Choroid plexus epithelial cell (primary cell): ENCODE results near the gene ZC3H14.

Experiments
- DNase-seq: peaks from one replicate; pipeline ENCODE4 v3.0.0-alpha.2; 2010; ENCODE audit warnings: low read depth
- H3K4me3 ChIP-seq: 2 replicates; pipeline ENCODE4 v1.5.1; 2011; ENCODE audit warnings: low read depth, mild to moderate bottlenecking, control low read depth, low read length, moderate library complexity
- TF ChIP-seq, protein P1 (sequence below): conservative IDR thresholded peaks from 2 replicates; pipeline ENCODE4 v1.5.1; 2011; ENCODE audit warnings: low read depth, mild to moderate bottlenecking, control low read depth, inconsistent platforms, low read length, moderate library complexity

The ZC3H14 gene, protein sequence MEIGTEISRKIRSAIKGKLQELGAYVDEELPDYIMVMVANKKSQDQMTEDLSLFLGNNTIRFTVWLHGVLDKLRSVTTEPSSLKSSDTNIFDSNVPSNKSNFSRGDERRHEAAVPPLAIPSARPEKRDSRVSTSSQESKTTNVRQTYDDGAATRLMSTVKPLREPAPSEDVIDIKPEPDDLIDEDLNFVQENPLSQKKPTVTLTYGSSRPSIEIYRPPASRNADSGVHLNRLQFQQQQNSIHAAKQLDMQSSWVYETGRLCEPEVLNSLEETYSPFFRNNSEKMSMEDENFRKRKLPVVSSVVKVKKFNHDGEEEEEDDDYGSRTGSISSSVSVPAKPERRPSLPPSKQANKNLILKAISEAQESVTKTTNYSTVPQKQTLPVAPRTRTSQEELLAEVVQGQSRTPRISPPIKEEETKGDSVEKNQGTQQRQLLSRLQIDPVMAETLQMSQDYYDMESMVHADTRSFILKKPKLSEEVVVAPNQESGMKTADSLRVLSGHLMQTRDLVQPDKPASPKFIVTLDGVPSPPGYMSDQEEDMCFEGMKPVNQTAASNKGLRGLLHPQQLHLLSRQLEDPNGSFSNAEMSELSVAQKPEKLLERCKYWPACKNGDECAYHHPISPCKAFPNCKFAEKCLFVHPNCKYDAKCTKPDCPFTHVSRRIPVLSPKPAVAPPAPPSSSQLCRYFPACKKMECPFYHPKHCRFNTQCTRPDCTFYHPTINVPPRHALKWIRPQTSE

DNA sequence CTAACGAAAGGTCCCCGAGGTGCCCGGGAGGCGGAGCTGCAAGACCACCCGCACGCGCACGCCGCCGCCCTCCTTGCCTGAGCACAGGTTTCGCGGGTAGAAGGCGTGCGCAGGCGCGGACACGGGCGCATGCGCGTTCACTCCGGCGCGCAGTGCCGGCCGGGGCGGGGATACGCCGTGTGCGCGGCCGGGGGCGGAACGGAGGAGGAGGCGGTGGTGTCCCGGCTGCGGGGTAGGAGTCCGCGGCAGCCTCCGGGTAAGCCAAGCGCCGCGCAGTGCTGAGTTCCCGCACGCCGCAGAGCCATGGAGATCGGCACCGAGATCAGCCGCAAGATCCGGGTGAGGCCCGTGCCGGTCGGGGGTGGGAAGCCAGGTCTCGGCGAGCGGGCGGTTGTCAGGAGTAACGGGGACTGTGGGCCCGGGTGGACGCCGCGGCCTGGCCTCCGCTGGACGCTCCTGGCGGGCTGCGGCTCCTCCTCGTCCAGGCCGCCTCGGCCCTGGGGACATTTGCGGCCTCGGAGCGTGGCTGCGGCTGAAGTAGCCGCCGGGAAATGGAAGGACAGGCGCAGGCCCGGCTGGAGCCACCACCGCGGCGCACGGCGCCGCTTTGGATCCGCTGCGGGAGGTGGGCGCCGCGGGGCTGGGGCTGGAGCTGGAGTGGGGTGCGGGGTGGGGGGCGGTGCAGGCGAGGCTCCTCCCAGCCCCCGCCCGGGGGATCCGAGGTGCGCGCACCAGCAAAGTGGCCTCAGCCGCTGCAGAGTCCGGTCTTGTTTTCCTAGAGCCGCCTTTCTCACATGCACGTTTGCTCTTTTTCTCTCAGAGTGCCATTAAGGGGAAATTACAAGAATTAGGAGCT is at the start of gene ZC3H14:
TSS of gene ZC3H14 (plus strand) at position 207 of the 856 bp plus-strand sequence. CDS start at position 304, 97 bp downstream.
- DNase-seq: peak; percentile 88
- TF ChIP-seq, protein P1, sequence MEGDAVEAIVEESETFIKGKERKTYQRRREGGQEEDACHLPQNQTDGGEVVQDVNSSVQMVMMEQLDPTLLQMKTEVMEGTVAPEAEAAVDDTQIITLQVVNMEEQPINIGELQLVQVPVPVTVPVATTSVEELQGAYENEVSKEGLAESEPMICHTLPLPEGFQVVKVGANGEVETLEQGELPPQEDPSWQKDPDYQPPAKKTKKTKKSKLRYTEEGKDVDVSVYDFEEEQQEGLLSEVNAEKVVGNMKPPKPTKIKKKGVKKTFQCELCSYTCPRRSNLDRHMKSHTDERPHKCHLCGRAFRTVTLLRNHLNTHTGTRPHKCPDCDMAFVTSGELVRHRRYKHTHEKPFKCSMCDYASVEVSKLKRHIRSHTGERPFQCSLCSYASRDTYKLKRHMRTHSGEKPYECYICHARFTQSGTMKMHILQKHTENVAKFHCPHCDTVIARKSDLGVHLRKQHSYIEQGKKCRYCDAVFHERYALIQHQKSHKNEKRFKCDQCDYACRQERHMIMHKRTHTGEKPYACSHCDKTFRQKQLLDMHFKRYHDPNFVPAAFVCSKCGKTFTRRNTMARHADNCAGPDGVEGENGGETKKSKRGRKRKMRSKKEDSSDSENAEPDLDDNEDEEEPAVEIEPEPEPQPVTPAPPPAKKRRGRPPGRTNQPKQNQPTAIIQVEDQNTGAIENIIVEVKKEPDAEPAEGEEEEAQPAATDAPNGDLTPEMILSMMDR: no peak
- H3K4me3 ChIP-seq: peak within 1 kb of the TSS; percentile 98

DNA sequence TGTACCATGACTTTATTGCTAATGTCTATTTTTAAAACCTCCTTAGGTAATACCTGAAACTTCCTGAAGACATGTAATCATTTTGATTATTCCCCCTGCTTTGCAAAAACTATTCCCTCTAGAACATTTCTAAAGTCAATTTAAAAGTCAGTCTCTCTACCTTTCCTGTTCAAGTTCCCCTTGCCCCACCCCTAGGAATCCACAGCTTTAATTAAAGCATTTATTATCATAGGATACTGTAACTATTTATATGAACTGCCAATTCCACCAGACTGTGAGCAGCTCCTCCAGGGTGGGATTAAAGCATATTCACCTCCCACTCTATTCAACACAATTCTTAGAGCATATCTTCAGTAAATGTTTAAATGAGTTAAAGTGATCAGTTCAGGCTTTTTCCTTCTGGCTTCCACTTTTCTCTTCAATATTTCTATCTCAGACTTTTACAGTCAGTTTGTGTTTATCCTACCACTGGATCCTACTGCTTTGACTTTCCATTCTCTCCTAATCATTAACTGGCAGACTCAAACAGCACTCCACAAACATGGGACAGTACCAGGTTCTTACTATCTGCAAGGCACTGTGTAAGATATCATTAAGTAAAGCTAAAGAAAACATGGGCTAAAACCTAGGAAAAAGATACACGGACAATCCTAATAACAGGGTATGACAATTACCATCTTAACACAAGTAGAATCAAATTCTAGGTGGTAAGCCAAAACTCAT is 47.2 kb upstream of the ZC3H14 start:
- DNase-seq: no peak
- TF ChIP-seq, protein P1: no peak
- no peak overlapping the region for H3K4me3 ChIP-seq

DNA sequence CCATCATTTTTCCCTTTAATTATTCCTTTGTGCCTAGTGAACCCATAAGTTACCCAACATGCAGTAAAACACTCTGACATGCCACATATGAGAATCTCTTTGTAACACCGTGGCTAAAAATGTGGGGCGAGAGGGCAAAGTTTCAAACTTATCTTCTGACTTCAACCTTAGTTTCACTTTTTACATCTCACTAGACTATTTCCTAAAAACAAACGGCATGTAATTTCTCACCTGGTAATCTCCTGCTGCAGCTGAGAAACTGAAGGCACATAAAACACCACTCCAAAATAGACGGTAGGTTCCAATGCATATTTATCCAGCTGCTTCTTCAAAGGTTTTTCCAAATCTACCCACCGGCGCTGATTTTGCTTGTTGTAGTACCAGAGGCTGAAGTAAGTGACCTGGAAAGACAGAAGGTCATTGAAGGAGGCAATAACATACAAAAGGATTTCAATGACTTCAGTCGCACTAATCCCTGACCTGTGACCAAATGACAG is 45.9 kb upstream of the ZC3H14 start:
- H3K4me3 ChIP-seq: no peak overlapping the region
- TF ChIP-seq, protein P1: no peak
- DNase-seq: no peak

DNA sequence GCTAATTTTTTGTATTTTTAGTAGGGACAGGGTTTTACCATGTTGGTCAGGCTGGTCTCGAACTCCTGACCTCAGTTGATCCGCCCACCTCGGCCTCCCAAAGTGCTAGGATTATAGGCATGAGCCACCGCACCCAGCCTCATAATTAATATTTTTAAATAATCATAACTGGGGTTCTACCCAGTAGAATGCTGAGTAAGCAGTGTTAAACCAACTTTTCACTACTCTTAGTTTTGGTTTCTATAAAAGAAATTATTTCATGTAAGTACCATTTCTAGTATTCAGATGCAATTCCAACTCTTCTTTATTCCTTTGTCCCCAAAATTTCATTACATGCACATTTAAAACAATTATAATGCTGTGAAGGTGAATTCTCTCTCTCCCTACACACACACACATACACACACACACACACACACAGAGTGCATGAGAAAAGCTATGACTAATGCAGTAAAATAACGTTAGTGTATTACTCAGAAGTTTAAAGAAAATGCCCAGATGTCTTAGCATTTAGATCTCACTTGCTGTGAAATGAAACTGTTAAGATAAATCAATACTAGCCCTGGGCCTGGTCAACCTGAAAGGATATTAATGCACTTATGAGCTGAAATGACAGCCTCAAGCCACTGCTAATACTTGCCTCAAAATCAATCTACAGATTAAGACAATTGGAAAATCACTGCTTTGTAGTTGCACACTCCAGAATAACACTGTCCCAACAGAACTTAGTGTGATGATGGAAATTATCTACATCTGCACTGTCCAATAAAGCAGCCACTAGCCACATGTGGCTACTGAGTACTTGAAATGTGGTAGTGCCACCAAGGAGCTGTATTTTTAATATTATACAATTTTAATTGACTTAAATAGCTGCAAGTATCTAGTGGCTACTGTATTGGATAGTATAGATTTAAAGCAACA is 44.0 kb upstream of the ZC3H14 start:
- TF ChIP-seq, protein P1: no peak
- DNase-seq: peak; percentile 75
- no peak overlapping the region for H3K4me3 ChIP-seq

DNA sequence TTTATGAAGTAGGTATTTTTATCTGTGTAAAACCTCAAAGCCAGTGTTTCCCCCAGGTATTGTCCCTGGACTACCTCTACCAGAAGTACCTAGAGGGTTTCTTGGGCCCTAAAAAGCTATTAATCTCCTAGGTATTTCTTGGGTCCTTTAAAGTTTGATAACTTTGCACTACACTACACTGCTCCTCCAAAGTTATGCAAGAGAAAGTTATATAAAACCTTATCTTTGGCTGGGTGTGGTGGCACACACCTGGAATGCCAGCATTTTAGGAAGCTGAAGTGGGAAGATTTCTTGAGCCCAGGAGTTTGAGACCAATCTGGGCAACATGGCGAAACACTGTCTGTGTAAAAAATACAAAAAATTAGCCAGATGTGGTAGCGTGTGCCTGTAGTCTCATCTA is 42.9 kb upstream of the ZC3H14 start:
- H3K4me3 ChIP-seq: no peak overlapping the region
- no peak for DNase-seq
- TF ChIP-seq, protein P1: no peak
